Cerebellar cortex (tissue), 1 donor: ENCODE measurements around the gene FAM83E.
A peak's percentile ranks its signal among the peaks of the same experiment; 100 is the strongest.
"Not testable (repeated sequence)": the region's sequence is repeated elsewhere in the genome, so short reads cannot be mapped to it uniquely, and the experiment has no call there.

Source experiments
- DNase-seq: peaks from one replicate; pipeline ENCODE4 v3.0.0-alpha.2; 2015; ENCODE audit warnings: low spot score

FAM83E gene

DNA sequence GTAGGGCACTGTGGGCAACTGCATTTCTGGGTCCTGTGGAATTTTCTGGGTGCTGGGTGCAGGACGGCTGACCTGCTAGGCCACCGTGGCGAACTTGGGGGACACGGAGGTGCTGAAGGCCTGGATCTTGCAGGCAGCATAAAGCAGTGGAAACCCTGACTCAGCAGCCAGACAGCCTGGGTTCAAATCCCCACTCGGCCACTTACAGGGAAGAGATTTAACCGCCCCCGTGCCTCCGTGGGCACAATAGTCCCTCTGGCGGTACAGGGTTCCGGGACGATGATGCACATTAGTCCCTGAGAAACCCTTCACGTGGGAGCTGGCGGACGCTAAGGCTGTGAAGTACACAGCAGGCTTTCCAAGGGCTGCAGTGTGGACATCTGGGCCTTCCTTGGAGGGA, 3.0 kb downstream of the FAM83E start:
- no peak for DNase-seq

DNA sequence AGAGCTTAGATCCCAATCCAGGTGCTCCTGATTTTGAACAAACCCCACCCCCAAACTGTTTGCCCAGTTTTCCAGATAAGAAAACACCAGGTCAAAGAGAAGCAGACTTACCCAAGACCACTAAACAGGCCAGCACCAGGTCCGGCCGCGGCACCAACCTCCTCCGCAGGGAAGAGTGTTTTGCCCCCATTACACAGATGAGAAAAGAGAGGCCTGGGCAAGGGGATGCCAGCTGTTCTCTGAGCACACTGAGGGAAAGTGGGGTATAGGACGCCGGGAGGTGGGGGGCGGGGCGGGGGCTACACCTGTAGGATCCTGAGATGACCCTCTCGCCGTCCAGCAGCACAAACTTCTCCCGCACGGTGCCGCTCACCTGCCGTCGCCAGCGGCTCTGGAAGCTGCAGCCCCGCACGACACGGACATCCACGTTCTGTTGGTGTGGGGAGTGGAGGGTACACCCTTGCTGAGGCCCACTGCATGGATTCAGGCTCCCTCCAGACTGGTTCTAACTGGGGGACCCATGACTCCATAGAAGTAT, 5.2 kb downstream of the FAM83E start:
- no peak for DNase-seq

DNA sequence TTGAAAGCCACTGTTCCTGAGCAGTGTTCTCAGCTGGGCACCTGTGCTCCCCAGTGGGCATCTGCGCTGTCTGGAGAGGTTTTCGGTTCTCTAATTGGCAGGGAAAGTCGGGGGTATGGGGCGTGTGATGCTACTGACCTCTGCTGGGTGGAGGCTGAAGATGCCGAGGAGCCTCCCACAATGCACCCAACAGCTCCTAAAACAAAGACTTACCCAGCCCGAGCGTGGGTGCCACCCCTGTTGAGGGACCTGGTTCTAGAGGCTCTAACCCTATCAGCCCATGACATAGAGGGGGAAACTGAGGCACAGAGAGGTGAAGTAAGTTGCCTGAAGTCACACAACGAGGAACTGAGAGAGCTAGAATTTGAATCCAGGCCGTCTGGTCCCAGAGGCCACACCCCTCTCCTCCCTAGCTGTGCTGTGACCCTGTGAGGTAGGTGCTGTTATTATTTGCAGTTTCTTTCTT, 6.0 kb downstream of the FAM83E start:
- DNase-seq: no peak

DNA sequence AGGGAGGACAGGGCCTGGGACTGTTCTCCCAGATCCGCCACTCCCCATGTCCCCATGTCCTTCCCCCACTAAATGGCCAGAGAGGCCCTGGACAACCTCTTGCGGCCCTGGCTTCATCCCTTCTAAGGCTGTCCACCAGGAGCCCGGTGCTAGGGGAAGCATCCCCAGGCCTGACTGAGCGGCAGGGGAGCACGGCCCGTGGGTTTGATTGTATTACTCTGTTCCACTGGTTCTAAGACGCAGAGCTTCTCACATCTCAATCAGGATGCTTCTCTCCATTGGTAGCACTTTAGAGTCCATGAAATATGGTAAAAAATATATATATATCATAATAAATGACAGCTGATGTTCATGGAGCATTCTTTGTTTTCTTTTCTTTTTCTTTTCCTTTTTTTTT, 7.5 kb downstream of the FAM83E start:
- no peak for DNase-seq

DNA sequence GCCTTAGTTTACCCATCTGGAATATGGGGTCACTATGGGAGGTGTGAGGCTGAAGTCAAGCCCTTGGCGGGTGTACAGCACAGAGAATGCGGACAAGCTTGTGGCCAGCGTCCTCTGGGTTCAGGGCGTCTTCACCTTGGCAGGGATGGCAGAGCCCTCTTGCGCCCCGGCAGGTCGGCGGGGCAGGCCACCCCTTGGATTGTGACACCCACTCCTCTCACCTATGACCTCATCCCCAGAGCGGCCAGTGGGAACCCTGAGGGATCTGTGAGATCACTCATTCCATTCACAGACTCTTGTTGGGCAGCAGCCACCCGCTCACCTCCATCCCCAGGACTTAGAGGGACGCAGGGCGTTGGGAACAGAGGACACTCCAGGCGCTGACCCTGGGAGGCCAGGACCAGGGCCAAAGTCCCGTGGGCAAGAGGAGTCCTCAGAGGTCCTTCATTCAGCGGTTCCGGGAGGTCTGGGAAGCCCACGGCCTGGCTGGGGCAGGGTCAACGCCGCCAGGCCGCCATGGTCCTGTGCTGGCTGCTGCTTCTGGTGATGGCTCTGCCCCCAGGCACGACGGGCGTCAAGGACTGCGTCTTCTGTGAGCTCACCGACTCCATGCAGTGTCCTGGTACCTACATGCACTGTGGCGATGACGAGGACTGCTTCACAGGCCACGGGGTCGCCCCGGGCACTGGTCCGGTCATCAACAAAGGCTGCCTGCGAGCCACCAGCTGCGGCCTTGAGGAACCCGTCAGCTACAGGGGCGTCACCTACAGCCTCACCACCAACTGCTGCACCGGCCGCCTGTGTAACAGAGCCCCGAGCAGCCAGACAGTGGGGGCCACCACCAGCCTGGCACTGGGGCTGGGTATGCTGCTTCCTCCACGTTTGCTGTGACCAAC, 8.2 kb downstream of the FAM83E start, which contains the start of gene SPACA4:
TSS of gene SPACA4 (plus strand) at position 280 of the 896 bp plus-strand sequence. CDS start at position 517, 237 bp downstream.
- DNase-seq: no peak

DNA sequence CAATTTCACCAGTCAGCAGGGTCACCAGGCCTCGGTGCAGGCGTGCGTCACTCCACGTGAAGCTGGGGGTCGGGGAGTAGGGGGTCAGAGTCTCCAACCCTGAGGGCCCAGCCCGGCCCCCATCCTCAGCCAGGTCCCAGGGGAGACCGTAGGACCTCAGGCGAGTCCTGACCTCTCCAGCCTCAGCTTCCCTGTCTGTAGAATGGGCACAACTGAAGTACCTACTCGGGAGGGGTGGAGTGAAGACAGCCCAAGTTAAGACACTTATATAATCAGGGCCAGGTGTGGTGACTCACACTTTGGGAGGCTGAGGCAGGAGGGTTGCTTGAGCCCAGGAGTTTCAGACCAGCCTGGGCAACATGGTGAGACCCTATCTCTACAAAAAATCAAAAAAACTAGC, 11.0 kb downstream of the FAM83E start:
- DNase-seq: no peak

DNA sequence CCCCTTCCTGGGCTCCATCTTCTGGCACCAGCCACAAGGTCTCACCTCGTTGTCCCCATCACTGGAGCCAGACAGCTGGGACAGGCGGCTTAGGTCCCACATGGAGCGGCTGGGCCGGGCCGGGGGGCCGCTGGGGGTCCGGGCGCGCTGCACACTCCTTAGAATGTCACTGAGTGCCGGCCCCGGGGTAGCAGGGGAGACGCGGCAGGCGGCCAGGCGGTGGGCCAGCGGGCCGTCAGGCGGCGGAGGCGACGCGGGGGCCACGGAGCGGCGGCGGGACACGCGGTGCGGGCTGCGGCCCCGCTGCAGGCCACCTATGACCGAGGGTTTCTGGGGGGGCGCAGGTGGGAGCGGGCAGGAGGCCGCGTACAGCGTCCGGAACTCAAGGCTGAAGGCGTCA, 11.4 kb downstream of the FAM83E start:
- DNase-seq: no peak

DNA sequence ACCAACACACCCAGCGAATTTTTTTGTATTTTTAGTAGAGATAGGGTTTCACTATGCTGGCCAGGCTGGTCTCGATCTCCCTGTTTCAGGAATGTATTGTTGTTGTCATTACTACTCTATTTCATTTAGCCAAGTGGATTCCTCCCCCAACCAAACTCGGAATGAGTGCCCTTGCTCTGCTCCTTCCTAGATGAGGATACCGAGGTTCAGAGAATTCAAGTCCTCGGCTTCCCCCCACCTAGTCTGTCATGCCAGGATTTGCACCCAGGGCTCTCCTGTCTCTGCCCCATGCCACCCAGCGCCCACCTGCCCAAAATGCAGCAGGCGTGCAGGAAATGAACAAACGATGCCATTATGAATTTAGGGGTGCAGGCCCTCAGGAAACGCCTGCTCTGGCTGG, 11.9 kb downstream of the FAM83E start:
- DNase-seq: no peak

DNA sequence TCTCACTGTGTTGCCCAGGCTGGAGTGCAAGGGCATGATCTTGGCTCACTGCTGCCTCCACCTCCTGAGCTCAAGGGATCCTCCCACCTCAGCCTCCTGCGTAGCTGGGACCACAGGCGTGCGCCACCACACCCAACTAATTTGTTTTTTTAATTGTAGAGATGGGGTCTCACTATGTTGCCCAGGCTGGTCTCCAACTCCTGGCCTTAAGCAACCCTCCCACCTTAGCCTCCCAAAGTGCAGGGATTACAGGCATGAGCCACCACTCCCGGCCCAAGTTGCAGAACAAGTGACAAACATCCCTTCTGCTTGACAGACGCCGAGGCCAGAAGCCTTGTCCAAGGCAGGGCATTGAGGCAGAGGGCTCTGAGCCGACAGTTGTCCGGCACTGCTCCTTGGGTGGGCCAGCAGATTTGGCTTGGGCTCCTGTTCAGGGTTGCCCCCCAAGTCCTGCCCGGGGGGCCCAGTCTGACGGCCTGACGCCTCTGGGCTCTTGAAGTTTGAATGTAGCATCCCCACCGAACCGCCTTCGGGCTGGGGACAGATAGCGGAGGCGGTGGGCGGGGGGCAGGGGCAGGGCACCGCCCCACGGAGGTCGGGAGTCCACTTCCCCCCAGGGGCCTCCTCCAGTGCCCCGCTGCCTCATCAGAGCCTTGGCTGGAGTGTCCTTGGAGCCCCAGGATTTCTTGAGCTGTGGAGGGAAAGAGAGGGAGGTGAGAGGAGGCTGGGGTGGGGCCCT, 14.0 kb downstream of the FAM83E start:
- no peak for DNase-seq

DNA sequence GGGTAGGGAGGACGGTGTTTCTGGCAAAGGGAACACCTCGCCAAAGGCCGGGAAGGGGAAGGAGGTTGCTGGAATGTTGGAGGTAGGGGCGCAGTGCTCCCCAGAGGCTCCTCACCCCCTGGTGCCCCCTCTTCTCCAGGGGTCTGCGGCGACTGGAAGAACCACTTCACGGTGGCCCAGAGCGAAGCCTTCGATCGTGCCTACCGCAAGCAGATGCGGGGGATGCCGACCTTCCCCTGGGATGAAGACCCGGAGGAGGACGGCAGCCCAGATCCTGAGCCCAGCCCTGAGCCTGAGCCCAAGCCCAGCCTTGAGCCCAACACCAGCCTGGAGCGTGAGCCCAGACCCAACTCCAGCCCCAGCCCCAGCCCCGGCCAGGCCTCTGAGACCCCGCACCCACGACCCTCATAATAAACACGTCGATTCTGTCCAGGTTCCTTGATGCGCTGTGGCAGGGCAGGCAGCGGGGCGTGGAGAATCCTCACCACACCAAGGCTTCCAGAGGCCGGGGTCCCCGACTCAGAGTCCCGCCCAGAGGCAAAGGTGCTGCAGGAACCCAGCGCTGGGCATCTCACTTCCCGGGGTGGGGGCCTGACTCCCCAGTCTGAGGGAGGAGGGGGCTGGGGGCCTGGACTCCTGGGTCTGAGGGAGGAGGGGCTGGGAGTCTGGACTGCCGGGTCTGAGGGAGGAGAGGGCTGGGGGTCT, 15.7 kb downstream of the FAM83E start:
- no peak for DNase-seq

DNA sequence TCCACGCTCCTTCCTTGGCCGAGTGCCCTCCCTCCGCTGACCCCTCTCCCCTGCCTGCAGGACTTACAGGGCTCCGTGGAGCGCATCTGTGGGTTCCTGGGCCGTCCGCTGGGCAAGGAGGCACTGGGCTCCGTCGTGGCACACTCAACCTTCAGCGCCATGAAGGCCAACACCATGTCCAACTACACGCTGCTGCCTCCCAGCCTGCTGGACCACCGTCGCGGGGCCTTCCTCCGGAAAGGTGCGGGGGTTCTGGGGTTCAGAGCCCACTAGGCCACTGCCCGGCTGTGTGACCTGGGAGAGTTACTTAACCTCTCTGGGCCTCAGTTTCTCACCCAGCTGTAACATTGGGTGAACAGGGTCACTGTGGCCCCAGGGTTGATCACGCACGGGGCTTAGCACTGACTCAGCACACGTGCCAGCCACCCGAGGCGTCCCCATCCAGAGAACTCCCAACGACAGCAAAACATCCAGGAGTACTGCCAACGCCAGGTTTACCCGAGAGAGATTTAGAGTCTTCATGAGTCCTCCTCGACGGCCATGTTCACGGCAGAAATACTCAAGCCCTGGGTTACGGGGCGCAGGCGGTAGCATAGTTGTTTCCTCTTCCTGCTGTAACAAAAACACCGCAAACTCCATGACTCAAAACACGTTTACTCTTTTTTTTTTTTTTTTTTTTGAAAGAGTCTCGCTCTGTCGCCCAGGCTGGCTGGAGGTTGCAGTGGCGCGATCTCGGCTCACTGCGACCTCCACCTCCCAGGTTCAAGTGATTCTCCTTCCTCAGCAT, 18.0 kb downstream of the FAM83E start:
- DNase-seq: no peak

DNA sequence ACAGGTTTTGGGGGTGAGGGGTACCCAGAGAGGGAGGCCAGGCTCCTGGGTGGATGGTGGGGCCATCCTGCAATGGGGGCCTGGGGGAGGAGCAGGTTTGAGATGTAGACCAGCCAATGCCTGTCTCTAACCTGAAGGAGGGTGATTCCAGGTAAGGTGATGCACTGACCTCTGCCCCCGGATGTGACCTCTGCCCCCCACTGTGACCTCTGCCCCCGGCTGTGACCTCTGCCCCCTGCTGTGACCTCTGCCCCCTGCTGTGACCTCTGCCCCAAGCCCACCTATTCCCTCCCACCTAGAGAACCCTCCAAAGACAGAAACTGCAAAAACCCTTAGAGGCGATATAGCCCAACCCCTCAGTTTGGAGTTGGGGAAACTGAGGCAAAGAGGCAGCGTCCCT, 18.6 kb downstream of the FAM83E start:
- no peak for DNase-seq

DNA sequence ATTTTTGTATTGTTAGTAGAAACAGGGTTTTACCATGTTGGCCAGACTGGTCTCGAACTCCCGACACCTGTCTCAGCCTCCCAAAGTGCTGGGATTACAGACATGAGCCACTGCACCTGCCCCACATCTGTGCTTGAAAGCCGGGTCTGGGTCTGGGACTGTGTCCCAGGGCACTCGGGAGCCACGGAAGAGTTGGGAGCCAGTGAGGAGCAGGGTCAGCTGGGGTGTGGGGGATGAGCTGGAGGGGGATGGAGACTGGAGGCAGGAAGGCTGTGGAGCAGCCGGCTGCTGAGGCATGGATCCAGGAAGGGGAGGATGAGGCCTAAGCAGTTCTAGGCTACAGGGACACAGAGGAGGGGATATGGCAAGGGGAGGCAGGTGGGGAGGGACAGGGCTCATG, 19.0 kb downstream of the FAM83E start:
- no peak for DNase-seq

DNA sequence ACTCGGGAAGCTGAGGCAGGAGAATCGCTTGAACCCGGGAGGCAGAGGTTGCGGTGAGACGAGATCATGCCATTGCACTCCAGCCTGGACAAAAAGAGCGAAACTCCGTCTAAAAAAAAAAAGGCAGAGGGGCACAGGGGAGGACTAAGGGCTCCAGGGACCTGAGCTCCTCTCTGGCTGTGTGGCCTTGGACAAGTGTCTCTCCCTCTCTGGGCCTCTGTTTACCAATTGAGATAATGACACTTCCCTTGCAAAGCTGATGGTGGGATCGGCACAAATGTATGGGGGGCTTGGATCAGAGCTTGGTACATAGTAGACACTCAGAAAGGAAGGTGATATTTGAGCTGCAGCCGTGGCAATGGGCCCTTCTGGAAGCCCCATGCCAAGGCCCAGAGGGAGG, 19.7 kb downstream of the FAM83E start:
- DNase-seq: no peak

DNA sequence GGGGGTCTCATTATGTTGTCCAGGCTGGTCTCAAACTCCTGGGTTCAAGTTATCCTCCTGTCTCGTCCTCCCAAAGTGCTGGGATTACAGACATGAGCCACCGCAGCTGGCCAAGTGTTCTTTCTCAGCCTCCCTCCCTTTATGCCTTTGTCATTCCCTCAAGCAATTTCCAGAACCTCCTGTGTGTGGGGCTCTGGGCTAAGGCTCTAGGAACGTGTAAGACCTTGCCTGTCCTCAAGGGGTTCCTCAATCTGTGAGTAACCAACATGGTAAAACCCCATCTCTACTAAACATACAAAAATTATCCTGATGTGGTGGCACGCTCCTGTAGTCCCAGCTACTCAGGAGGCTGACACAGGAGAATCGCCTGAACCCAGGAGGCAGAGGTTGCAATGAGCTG, 23.9 kb downstream of the FAM83E start:
- DNase-seq: no peak

DNA sequence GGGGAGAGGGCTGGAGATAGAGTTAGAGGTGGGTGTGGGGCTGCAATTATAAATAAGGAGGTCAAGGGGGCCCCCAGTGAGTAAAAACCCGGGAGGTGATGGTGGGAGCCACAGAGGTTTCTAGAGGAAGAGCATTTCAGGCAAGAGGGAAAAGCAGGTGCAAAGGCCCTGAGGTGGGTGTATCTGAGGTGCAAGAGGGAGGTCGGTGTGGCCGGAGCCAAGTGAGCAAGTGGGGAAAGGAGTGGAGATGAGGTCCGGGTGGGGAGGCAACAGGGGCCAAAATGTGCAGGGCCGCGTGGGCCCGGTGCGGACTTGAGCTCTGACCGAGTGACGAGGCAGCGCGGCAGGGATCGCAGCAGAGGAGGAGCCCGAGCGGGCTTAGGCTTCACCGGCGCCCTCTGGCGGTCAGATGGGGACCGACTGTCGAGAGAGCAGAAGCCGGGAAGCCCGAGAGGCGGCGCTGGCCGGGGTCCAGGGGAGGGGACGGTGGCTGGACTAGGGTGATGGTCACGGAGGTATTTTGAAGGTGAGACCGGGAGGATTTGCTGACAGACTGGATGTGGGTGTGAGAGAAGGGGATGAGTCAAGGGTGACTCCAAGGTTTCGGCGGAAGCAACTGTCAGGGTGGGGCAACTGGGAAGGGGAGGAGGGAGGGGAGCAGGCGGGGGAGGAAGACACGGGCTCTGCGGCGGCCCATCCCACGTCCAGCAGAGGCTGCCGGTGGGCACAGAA, 26.0 kb downstream of the FAM83E start:
- peak; percentile 76 for DNase-seq

DNA sequence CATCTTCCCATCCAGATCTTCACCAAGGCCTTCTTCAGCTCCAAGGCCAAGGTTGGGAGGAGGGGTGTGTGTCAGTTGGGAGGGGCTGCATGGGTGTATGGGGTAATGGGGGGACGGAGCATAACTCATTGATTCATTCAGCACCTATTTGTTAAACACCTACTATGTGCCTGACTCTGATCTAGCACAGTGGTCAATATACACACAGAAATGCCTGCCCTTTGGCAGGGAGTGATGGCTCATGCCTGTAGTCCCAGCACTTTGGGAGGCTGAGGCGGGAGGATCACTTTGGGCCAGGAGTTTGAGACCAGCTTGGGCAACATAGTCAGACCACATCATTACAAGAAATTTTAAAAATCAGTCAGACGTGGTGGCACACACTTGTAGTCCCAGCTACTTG, 27.5 kb downstream of the FAM83E start:
- no peak for DNase-seq

DNA sequence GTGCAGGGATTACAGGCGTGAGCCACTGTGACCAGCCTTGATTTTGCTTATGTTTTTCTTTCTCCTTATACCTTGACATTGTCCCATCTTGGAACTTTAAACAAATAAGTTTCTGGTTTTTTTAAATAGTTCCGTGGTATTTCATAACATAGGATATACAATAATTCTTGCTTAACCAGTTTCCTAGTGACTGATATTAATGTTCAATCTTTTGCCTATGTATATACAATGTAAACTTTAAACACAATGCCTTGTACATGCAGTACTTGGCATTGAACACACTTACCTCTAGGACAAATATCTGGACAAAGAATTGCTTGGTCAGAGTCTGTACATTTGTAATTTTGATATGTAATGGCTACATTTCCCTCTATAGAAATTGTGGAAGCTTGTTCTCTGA, 32.7 kb downstream of the FAM83E start:
- no peak for DNase-seq

DNA sequence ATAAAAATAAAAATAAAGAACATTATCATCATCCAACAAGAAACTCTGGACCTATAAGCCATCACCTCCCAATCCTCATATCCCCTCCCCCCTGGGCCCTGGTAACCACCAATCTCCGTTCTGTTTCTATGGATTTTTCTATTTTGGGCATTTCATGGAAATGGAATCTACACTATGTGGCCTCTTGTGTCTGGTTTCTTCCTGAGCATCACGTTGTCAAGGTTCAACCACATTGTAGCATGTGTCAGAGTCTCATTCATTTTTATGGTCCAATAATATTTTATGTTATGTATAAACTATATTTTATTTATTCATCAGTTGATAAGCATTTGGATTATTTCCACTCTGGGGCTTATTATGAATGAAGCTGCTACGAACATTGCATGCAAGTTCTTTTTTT, 36.0 kb downstream of the FAM83E start:
- no peak for DNase-seq

DNA sequence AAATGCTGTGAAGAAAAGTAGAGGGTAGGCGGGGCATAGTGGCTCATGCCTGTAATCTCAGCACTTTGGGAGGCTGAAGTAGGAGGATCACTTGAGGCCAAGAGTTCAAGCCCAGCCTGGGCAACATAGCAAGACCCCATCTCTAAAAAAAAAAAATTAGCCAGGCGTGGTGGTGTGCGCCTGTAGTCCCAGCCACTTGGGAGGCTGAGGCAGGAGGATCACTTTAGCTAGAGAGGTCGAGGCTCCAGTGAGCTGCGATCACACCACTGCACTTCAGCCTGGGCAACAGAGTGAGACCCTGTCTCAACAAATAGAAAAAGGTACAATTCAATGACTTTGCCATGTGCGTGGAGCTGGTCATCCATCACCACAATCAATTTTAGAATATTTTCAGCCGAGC, 37.0 kb downstream of the FAM83E start:
- DNase-seq: not testable (repeated sequence)
